IPS-18c (cell line): ENCODE measurements around the gene GINS3.

ENCODE experiments used
- H3K4me3 ChIP-seq: 2 replicates; pipeline ENCODE4 v1.7.0; 2013; ENCODE audit warnings: low read depth, mild to moderate bottlenecking, low read length, moderate library complexity; ENCODE audit not compliant: insufficient read depth
- H3K9me3 ChIP-seq: one replicate; pipeline ENCODE4 v1.6.1; 2013; ENCODE audit warnings: mild to moderate bottlenecking, low read length, moderate library complexity; ENCODE audit not compliant: control insufficient read depth, insufficient read depth

The GINS3 gene

GRCh38 chr16:58444265-58444664 lies 52.0 kb downstream of the GINS3 start:
- Histone ChIP-seq H3K4me3 (no peak overlapping the region), H3K9me3 (no peaks in the 10 kb centered on the region)

GRCh38 chr16:58448890-58449289 lies 56.6 kb downstream of the GINS3 start:
- no peaks in the 10 kb centered on the region for H3K9me3 ChIP-seq
- H3K4me3 ChIP-seq, result no peak overlapping the region

DNA sequence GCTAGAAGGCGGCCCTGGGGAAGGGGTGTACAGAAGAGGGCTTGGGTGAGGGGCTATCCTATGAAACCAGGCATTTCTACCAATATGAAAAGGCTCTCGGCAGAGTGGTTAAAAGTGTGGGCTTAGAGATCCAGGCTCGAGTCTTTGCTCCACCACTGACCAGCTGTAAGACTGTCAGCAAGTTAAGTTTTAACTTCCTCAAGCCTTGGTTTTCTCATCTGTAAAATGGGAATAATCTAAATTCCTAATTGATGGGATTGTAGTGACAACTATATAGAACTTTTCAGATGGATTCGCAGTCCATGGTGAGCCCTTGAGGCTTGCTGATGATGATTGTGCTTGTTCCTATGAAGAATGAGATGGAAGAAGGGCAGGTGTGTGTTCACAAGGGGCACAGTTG lies 57.0 kb downstream of the GINS3 start:
- Histone ChIP-seq H3K4me3 (no peak overlapping the region), H3K9me3 (no peaks in the 10 kb centered on the region)

GRCh38 chr16:58449768-58450167 lies 57.5 kb downstream of the GINS3 start:
- H3K9me3 ChIP-seq, result no peaks in the 10 kb centered on the region

DNA sequence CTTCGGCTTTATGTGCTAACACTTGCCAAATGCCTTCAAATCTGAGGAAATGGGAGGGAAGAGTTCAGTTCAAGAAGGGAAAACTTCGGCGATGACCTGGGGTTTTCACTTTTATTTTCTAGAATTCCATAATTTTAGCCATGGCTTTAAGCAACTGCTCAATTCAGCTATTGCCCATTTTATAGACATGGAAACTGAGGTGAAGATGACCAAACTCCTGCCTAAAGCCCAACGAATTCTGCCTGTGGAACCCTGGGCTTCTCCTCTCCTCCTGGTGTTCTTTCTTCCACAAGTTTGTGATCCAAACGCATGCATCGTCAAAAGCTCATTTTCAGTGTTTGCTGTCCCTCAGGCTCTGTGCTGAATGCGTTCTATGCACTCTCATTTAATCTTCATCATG lies 58.3 kb downstream of the GINS3 start:
- Histone ChIP-seq H3K9me3 (no peaks in the 10 kb centered on the region), H3K4me3 (no peak overlapping the region)

More at GRCh38 chr16:58449768-58450167, 57.5 kb downstream of the GINS3 start:
- H3K4me3 ChIP-seq, result no peak overlapping the region

GRCh38 chr16:58451265-58451689 lies 59.0 kb downstream of the GINS3 start:
- Histone ChIP-seq H3K4me3 (no peak overlapping the region), H3K9me3 (no peaks in the 10 kb centered on the region)

DNA sequence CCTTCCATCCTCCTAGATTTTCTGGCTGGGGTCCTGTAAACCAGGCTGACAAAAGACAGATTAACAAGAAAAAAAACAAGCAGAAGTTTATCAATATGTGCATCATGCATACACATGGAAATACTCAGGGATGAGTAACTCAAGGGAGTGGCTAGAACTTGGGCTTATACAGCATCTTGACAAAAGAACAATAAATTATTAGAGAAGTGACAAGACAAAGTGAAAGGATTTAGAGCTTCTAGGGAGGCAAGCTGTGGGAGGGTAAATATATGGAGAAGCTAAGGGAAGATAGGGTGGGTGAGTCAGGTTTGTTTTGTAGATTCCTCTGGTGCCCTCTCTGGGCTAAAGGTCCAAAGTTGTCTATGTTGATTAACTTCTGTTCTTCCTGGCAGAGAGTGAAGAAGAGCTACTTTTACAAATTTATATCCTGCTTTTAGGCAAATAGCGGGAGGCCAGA lies 59.7 kb downstream of the GINS3 start:
- no peak overlapping the region for H3K4me3 ChIP-seq

GRCh38 chr16:58452640-58453039 lies 60.4 kb downstream of the GINS3 start:
- Histone ChIP-seq H3K9me3 (no peaks in the 10 kb centered on the region), H3K4me3 (no peak overlapping the region)

More for the DNA sequence above, 59.7 kb downstream of the GINS3 start:
- H3K9me3 ChIP-seq, result no peaks in the 10 kb centered on the region

DNA sequence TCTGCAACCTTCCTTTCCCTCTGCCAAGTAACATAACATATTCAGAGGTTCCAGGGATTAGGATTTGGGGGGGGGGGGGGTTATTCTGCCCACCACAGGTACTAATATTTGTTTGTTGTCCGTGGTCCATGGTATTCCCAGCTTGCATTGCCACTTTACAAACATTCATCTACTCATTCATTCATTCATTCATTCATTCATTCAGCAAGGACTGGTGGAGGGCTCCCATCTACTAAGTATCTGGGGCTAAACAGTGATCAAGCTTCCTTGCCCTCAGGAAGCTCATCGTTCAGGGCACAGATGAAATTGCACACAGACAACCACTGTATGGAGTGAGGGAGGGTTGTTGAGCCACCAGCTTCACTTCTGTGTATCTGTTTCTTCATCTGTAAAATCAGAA lies 61.9 kb downstream of the GINS3 start:
- no peak overlapping the region for H3K4me3 ChIP-seq
- H3K9me3 ChIP-seq, result no peaks in the 10 kb centered on the region

- H3K4me3 ChIP-seq, result no peak overlapping the region
- no peaks in the 10 kb centered on the region for H3K9me3 ChIP-seq
Observed at GRCh38 chr16:58454856-58455255, 62.6 kb downstream of the GINS3 start.
